ENCODE data around the gene STARD3NL. TPM values are rescaled to one million over a fixed set of nuclear protein-coding genes. Genes with fewer than 3 reads are reported as not detected.

STARD3NL gene
- total and polyA plus RNA-seq, 9 donors: 24.4 to 50.1 (median 35.7) TPM

GRCh38 chr7:38223306-38223705 is 45.3 kb downstream of the STARD3NL start:
- no peaks in the 10 kb centered on the region for H3K36me3 ChIP-seq

DNA sequence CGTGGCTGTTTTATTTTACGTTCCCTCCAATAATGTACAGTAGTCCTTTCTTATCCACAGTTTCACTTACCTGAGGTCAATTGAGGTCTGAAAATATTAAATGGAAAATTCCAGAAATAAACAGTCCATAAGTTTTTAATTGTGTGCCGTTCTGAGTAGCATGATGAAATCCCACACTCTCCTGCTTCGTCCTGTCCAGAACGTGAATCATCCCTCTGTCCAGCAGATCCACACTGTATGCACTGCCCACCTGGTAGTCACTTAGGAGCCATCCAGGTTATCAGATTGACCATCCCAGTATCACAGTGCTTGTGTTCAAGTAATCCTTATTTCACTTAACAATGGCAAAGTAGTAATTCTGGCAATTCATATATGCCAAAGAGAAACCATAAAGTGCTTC is 46.3 kb downstream of the STARD3NL start:
- H3K27ac ChIP-seq: no peak overlapping the region
- H3K27me3 ChIP-seq: no peaks in the 10 kb centered on the region
- WGBS, 3 donors: 85 to 92% (median 88%) methylated on average over 5 of the region's 5 CpGs
- no peak overlapping the region for H3K4me3 ChIP-seq
- H3K4me1 ChIP-seq (ENCODE audit: insufficient read depth): no peaks in the 10 kb centered on the region
- DNase-seq: no peak
- intact Hi-C loops (cut with DNase I): loop anchor here in 2 of 4 donors (5.0 kb wide), 4 partner anchors 112 to 327 kb away; no protein-coding TSS in a partner anchor
- TF ChIP-seq, protein P1, sequence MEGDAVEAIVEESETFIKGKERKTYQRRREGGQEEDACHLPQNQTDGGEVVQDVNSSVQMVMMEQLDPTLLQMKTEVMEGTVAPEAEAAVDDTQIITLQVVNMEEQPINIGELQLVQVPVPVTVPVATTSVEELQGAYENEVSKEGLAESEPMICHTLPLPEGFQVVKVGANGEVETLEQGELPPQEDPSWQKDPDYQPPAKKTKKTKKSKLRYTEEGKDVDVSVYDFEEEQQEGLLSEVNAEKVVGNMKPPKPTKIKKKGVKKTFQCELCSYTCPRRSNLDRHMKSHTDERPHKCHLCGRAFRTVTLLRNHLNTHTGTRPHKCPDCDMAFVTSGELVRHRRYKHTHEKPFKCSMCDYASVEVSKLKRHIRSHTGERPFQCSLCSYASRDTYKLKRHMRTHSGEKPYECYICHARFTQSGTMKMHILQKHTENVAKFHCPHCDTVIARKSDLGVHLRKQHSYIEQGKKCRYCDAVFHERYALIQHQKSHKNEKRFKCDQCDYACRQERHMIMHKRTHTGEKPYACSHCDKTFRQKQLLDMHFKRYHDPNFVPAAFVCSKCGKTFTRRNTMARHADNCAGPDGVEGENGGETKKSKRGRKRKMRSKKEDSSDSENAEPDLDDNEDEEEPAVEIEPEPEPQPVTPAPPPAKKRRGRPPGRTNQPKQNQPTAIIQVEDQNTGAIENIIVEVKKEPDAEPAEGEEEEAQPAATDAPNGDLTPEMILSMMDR (IDR thresholded peaks at IDR 0.05): no peak
- TF ChIP-seq POLR2A (IDR thresholded peaks at IDR 0.05): no peak
- TF ChIP-seq EP300 (IDR thresholded peaks at IDR 0.05): no peak
- H3K9me3 ChIP-seq: no peaks in the 10 kb centered on the region
- H3K36me3 ChIP-seq: no peaks in the 10 kb centered on the region

More at GRCh38 chr7:38223306-38223705, 45.3 kb downstream of the STARD3NL start:
- intact Hi-C loops (cut with DNase I): loop anchor here in 3 of 4 donors (2.0 to 5.0 kb wide), 5 partner anchors 111 to 326 kb away; no protein-coding TSS in a partner anchor
- H3K9me3 ChIP-seq: no peaks in the 10 kb centered on the region
- H3K4me3 ChIP-seq: no peak overlapping the region
- no peaks in the 10 kb centered on the region for H3K27me3 ChIP-seq
- 97 to 98% (median 98%) methylated on average over 2 of the region's 2 CpGs for WGBS, 3 donors
- H3K4me1 ChIP-seq (ENCODE audit: insufficient read depth): no peaks in the 10 kb centered on the region
- no peak overlapping the region for H3K27ac ChIP-seq
- no peak for DNase-seq
- TF ChIP-seq POLR2A (IDR thresholded peaks at IDR 0.05) (no peak), EP300 (IDR thresholded peaks at IDR 0.05) (no peak)
- TF ChIP-seq, protein P1 (IDR thresholded peaks at IDR 0.05): no peak

DNA sequence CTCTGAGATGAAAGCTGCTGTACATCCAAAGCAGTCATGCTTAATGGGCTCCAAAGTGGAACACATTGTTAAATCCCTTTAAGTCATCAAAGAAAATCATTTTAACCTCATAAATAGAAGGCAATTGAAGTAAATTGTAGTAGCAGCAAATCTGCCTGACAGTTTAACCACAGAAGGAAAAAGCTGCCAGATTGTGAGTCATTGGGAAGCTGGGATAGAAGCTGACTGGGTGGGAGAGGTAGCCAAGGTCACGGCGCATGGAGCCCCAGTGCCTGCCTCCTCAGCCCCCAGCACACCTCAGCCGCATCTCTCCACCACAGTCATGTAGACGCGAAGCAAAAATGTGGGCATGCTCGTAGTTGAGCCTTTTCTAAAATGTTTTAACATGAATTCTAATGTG is 51.3 kb downstream of the STARD3NL start:
- Histone ChIP-seq H3K4me1 (ENCODE audit: insufficient read depth) (no peaks in the 10 kb centered on the region), H3K27ac (no peak overlapping the region), H3K9me3 (no peaks in the 10 kb centered on the region), H3K36me3 (no peaks in the 10 kb centered on the region), H3K4me3 (no peak overlapping the region), H3K27me3 (no peaks in the 10 kb centered on the region)
- no peak for TF ChIP-seq POLR2A (IDR thresholded peaks at IDR 0.05)
- TF ChIP-seq, protein P1 (IDR thresholded peaks at IDR 0.05): no peak
- TF ChIP-seq EP300 (IDR thresholded peaks at IDR 0.05): no peak
- intact Hi-C loops (cut with DNase I): no loop called here
- WGBS, 3 donors: 64 to 71% (median 65%) methylated on average over 6 of the region's 6 CpGs
- DNase-seq: no peak

- Histone ChIP-seq H3K4me1 (ENCODE audit: insufficient read depth) (no peaks in the 10 kb centered on the region), H3K9me3 (no peaks in the 10 kb centered on the region), H3K27me3 (no peaks in the 10 kb centered on the region), H3K27ac (no peak overlapping the region), H3K36me3 (no peaks in the 10 kb centered on the region), H3K4me3 (no peak overlapping the region)
- TF ChIP-seq EP300 (IDR thresholded peaks at IDR 0.05) (no peak), POLR2A (IDR thresholded peaks at IDR 0.05) (no peak)
- TF ChIP-seq, protein P1 (IDR thresholded peaks at IDR 0.05): no peak
- WGBS, 3 donors: 80 to 84% (median 81%) methylated on average over 6 of the region's 6 CpGs
- DNase-seq: no peak
- intact Hi-C loops (cut with DNase I): no loop called here
These were observed 52.0 kb downstream of the STARD3NL start for GRCh38 chr7:38229884-38230642.
